K562 (cell line): ENCODE results near the gene POLR2J.

Experiments used
- CAMTA2 ChIP-seq: fragments of 250-450 bp; sonication (Bioruptor Pico); conservative IDR thresholded peaks from 2 replicates; pipeline ENCODE4 v1.5.1; 2022
- POLR2A ChIP-seq: fragments of 450-650 bp; conservative IDR thresholded peaks from 2 replicates; pipeline ENCODE4 v1.6.1; 2016
- TF ChIP-seq, protein P1 (sequence below), 3 experiments: IDR thresholded peaks in 2 of 3; conservative IDR thresholded peaks in 1 of 3; 2 replicates each; pipeline ENCODE4 v1.5.1; 2011 to 2012; ENCODE audit warnings: low read length in 3 of 3, mild to moderate bottlenecking in 3 of 3, control low read depth in 2 of 3, improper control_type of control experiment in 1 of 3, inconsistent platforms in 1 of 3, low read depth in 1 of 3, mixed read lengths in 1 of 3, moderate library complexity in 1 of 3; ENCODE audit not compliant: insufficient read depth in 2 of 3
- TF ChIP-seq, protein P2 (sequence below): sonication (generic); formaldehyde crosslinking; IDR thresholded peaks from 2 replicates; pipeline ENCODE4 v1.8.0; 2022; ENCODE audit warnings: mild to moderate bottlenecking, missing genetic modification reagents

DNA sequence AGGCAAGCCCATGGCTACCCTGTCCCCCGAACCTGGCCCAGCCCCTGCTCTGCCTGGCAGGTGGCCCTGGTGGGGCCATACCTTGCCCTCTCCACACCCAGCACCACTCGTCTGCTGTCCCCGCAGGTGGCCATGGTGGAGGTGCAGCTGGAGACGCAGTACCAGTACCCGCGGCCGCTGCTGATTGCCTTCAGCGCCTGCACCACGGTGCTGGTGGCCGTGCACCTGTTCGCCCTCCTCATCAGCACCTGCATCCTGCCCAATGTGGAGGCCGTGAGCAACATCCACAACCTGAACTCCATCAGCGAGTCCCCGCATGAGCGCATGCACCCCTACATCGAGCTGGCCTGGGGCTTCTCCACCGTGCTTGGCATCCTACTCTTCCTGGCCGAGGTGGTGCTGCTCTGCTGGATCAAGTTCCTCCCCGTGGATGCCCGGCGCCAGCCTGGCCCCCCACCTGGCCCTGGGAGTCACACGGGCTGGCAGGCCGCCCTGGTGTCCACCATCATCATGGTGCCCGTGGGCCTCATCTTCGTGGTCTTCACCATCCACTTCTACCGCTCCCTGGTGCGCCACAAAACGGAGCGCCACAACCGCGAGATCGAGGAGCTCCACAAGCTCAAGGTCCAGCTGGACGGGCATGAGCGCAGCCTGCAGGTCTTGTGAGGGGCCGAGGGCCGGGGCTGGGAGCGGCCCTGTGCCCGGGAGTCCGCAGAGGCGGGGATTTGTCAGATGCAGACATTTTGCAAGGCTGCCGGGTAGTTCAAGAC is 32.1 kb downstream of the POLR2J start:
- TF ChIP-seq CAMTA2 (CRISPR knock-in tag) (no peak), POLR2A (no peak)
- TF ChIP-seq, protein P1, sequence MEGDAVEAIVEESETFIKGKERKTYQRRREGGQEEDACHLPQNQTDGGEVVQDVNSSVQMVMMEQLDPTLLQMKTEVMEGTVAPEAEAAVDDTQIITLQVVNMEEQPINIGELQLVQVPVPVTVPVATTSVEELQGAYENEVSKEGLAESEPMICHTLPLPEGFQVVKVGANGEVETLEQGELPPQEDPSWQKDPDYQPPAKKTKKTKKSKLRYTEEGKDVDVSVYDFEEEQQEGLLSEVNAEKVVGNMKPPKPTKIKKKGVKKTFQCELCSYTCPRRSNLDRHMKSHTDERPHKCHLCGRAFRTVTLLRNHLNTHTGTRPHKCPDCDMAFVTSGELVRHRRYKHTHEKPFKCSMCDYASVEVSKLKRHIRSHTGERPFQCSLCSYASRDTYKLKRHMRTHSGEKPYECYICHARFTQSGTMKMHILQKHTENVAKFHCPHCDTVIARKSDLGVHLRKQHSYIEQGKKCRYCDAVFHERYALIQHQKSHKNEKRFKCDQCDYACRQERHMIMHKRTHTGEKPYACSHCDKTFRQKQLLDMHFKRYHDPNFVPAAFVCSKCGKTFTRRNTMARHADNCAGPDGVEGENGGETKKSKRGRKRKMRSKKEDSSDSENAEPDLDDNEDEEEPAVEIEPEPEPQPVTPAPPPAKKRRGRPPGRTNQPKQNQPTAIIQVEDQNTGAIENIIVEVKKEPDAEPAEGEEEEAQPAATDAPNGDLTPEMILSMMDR (IDR thresholded peaks at IDR 0.05 in 2 of 3, conservative IDR thresholded peaks at IDR 0.05 in 1 of 3; ENCODE audit: insufficient read depth in 2 of 3, low read depth in 1 of 3, low read length in 3 of 3) = no peak
- TF ChIP-seq, protein P2, sequence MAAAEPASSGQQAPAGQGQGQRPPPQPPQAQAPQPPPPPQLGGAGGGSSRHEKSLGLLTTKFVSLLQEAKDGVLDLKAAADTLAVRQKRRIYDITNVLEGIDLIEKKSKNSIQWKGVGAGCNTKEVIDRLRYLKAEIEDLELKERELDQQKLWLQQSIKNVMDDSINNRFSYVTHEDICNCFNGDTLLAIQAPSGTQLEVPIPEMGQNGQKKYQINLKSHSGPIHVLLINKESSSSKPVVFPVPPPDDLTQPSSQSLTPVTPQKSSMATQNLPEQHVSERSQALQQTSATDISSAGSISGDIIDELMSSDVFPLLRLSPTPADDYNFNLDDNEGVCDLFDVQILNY = no peak
